ENCODE data around the gene AIG1. TPM values are rescaled to one million over a fixed set of nuclear protein-coding genes. Genes with fewer than 3 reads are reported as not detected.

AIG1 gene
- total RNA-seq, 1 experiment from 2014 or later, result 2.2 TPM

- H3K27ac ChIP-seq (ENCODE audit: low read depth, low read length, poor library complexity, severe bottlenecking), result no peak overlapping the region
- CTCF ChIA-PET, result no interaction called here
- DNase-seq (ENCODE audit: low spot score), result no peak
- H3K4me1 ChIP-seq (ENCODE audit: insufficient read depth, low read length, poor library complexity, severe bottlenecking), result no peaks in the 10 kb centered on the region
- TF ChIP-seq EZH2 (IDR thresholded peaks at IDR 0.05; ENCODE audit: borderline replicate concordance, low read depth, low read length, poor library complexity, severe bottlenecking), result no peak
- no peak for TF ChIP-seq CTCF (conservative IDR thresholded peaks at IDR 0.05; ENCODE audit: low read depth, low read length)
- BruUV-seq (replicated peaks), result no TSS peak
- no peak overlapping the region for H3K4me3 ChIP-seq (ENCODE audit: low read depth, low read length, poor library complexity, severe bottlenecking)
- intact Hi-C loops (cut with micrococcal nuclease; ENCODE audit: unreplicated experiment), result no loop called here
- H3K9me3 ChIP-seq (ENCODE audit: low read depth, low read length, poor library complexity, severe bottlenecking), result no peaks in the 10 kb centered on the region
- no peaks in the 10 kb centered on the region for H3K36me3 ChIP-seq (ENCODE audit: insufficient read depth, low read length, poor library complexity, severe bottlenecking)
- POLR2A ChIA-PET (ENCODE audit: low non-redundant PET), result no interaction called here
- H3K27me3 ChIP-seq (replicated peaks; ENCODE audit: insufficient read depth, low read depth, low read length, poor library complexity), result no peaks in the 10 kb centered on the region
These were observed 144.4 kb downstream of the AIG1 start for GRCh38 chr6:143205131-143205535.

DNA sequence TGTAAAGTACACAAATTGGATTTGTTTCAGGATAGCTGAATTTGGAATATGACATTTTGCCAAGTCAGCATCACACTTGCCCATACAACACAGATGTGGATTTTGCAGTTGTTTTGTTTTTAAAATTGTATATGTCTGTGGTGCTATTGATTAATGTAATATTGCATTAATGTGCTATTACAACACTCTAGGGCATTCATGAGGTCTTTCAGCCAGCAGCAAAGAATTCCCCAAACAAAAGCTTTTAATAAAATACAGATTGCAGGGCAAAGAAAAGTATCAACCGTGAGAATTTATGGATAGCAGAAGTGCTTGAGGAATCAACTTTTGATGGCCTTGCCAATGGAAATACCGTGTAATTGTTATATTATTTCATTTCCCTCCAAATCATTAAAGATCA, 144.9 kb downstream of the AIG1 start:
- no peak overlapping the region for H3K4me3 ChIP-seq (ENCODE audit: low read depth, low read length, poor library complexity, severe bottlenecking)
- POLR2A ChIA-PET (ENCODE audit: low non-redundant PET), result no interaction called here
- intact Hi-C loops (cut with micrococcal nuclease; ENCODE audit: unreplicated experiment), result no loop called here
- no peak overlapping the region for H3K27ac ChIP-seq (ENCODE audit: low read depth, low read length, poor library complexity, severe bottlenecking)
- no peaks in the 10 kb centered on the region for H3K4me1 ChIP-seq (ENCODE audit: insufficient read depth, low read length, poor library complexity, severe bottlenecking)
- DNase-seq (ENCODE audit: low spot score), result no peak
- CTCF ChIA-PET, result no interaction called here
- TF ChIP-seq EZH2 (IDR thresholded peaks at IDR 0.05; ENCODE audit: borderline replicate concordance, low read depth, low read length, poor library complexity, severe bottlenecking), result no peak
- H3K27me3 ChIP-seq (replicated peaks; ENCODE audit: insufficient read depth, low read depth, low read length, poor library complexity), result no peaks in the 10 kb centered on the region
- H3K9me3 ChIP-seq (ENCODE audit: low read depth, low read length, poor library complexity, severe bottlenecking), result no peaks in the 10 kb centered on the region
- H3K36me3 ChIP-seq (ENCODE audit: insufficient read depth, low read length, poor library complexity, severe bottlenecking), result no peaks in the 10 kb centered on the region
- no TSS peak for BruUV-seq (replicated peaks)

GRCh38 chr6:143205991-143206390, 145.3 kb downstream of the AIG1 start:
- Histone ChIP-seq H3K27me3 (replicated peaks; ENCODE audit: insufficient read depth, low read depth, low read length, poor library complexity) (no peaks in the 10 kb centered on the region), H3K36me3 (ENCODE audit: insufficient read depth, low read length, poor library complexity, severe bottlenecking) (no peaks in the 10 kb centered on the region), H3K27ac (ENCODE audit: low read depth, low read length, poor library complexity, severe bottlenecking) (no peak overlapping the region), H3K4me3 (ENCODE audit: low read depth, low read length, poor library complexity, severe bottlenecking) (no peak overlapping the region), H3K9me3 (ENCODE audit: low read depth, low read length, poor library complexity, severe bottlenecking) (no peaks in the 10 kb centered on the region), H3K4me1 (ENCODE audit: insufficient read depth, low read length, poor library complexity, severe bottlenecking) (no peaks in the 10 kb centered on the region)
- ChIA-PET CTCF (no interaction called here), POLR2A (ENCODE audit: low non-redundant PET) (no interaction called here)
- intact Hi-C loops (cut with micrococcal nuclease; ENCODE audit: unreplicated experiment), result no loop called here
- no TSS peak for BruUV-seq (replicated peaks)
- DNase-seq (ENCODE audit: low spot score), result no peak
- TF ChIP-seq EZH2 (IDR thresholded peaks at IDR 0.05; ENCODE audit: borderline replicate concordance, low read depth, low read length, poor library complexity, severe bottlenecking) (no peak), CTCF (conservative IDR thresholded peaks at IDR 0.05; ENCODE audit: low read depth, low read length) (no peak)

GRCh38 chr6:143206550-143206949, 145.9 kb downstream of the AIG1 start:
- TF ChIP-seq EZH2 (IDR thresholded peaks at IDR 0.05; ENCODE audit: borderline replicate concordance, low read depth, low read length, poor library complexity, severe bottlenecking) (no peak), CTCF (conservative IDR thresholded peaks at IDR 0.05; ENCODE audit: low read depth, low read length) (no peak)
- H3K4me1 ChIP-seq (ENCODE audit: insufficient read depth, low read length, poor library complexity, severe bottlenecking), result no peaks in the 10 kb centered on the region
- ChIA-PET POLR2A (ENCODE audit: low non-redundant PET) (no interaction called here), CTCF (no interaction called here)
- intact Hi-C loops (cut with micrococcal nuclease; ENCODE audit: unreplicated experiment), result no loop called here
- no peak for DNase-seq (ENCODE audit: low spot score)
- H3K36me3 ChIP-seq (ENCODE audit: insufficient read depth, low read length, poor library complexity, severe bottlenecking), result no peaks in the 10 kb centered on the region
- no peaks in the 10 kb centered on the region for H3K27me3 ChIP-seq (replicated peaks; ENCODE audit: insufficient read depth, low read depth, low read length, poor library complexity)
- H3K4me3 ChIP-seq (ENCODE audit: low read depth, low read length, poor library complexity, severe bottlenecking), result no peak overlapping the region
- no peaks in the 10 kb centered on the region for H3K9me3 ChIP-seq (ENCODE audit: low read depth, low read length, poor library complexity, severe bottlenecking)
- H3K27ac ChIP-seq (ENCODE audit: low read depth, low read length, poor library complexity, severe bottlenecking), result no peak overlapping the region
- BruUV-seq (replicated peaks), result no TSS peak

All from A673 (cell line).